ENCODE data around the gene RPS6KA1.
"Not testable (repeated sequence)": the region's sequence is repeated elsewhere in the genome, so short reads cannot be mapped to it uniquely, and the experiment has no call there.

RPS6KA1 gene

DNA sequence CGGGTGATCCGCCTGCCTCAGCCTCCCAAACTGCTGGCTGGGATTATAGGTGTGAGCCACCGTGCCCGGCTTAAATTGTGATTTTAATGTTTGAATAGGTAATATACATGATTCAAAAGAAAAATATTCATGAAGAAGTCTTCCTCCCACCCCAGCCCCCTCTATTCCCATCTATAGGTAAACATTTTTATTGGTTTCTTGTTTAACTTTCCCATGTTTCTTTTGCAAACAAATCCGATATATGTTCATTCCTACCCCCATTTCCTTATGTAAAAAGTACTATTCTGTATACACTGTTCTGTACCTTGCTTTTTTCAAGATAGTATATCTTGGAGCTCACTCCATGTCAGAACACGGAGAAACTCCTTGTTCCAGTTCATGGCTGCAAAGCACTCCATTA, 23.2 kb downstream of the RPS6KA1 start:
- in situ Hi-C loops (cut with HindIII; ENCODE audit: low sequenced_read_pairs): no loop called here

DNA sequence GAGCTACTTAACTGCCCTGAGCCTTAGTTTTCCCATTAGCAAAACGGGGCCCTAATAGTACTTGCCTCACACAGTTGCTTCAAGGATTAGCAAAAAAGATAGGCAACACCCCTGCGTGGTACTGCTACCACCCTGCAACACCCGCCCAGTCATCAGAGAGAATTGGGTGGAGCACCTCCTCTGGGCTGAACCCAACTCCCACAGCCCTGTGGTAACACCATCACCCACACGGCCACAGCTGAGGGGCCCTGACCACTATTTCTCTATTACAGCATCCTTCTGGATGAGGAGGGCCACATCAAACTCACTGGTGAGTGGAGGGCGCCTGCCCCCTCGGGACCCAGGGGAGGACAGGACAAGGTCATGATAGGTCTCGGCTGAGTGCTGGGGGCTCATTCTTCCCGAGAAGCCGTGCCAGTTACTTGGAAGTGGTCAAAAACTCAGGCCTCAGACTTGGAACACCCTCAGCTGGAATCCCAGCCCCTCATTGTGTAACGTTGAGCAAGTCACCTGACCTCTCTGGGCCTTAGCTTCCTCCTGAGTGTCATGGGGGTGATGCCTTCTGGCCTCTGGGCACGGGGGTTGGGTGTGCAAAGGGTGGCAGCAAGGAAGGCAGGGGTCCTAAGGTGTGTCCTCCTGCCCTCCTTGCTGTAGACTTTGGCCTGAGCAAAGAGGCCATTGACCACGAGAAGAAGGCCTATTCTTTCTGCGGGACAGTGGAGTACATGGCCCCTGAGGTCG, 24.6 kb downstream of the RPS6KA1 start:
- in situ Hi-C loops (cut with HindIII; ENCODE audit: low sequenced_read_pairs): no loop called here

DNA sequence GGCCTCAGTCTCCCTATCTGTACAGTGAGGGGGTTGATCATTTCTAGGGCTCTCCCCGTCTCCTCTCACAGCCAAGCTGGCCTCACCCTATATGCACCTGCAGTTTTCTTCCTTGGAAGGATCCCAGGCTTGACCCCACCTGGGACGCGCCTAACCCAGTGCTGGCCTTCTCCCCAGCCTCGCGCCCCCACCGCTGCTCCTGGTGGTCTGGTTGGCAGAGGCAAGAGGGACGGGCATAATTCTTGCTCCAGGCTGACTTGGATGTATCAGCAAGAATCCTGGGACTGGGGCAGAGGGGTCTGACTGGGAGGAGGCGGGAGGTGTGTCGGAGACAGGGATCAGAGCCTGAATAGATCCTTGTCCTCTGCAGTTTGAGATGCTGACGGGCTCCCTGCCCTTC, 25.2 kb downstream of the RPS6KA1 start:
- in situ Hi-C loops (cut with HindIII; ENCODE audit: low sequenced_read_pairs): no loop called here

- in situ Hi-C loops (cut with HindIII; ENCODE audit: low sequenced_read_pairs): no loop called here
Measured at GRCh38 chr1:26555550-26555981, 26.0 kb downstream of the RPS6KA1 start.

DNA sequence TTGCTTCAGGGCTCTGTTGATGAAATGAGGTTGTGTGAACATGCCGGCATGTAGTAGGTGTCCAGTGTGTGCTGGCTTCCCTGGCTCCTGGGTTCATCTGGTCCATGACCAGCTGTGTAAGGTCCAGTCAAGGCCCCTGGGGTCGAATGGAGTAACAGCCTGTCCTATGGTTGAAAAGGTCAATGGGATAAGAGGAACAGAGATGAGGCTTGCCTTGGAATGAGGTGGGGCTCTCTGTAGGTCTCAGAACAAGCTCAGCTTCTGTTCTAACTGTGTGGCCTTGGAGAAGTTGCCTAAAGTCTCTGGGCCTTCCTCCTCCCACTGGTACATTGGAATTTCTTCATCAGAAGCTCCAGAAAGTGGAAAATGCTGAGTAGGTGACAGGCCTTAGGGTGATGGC, 26.6 kb downstream of the RPS6KA1 start:
- in situ Hi-C loops (cut with HindIII; ENCODE audit: low sequenced_read_pairs): no loop called here

GRCh38 chr1:26557008-26557407, 27.4 kb downstream of the RPS6KA1 start:
- in situ Hi-C loops (cut with HindIII; ENCODE audit: low sequenced_read_pairs): no loop called here

- in situ Hi-C loops (cut with HindIII; ENCODE audit: low sequenced_read_pairs): no loop called here
Measured at GRCh38 chr1:26558685-26559048, 29.1 kb downstream of the RPS6KA1 start.

DNA sequence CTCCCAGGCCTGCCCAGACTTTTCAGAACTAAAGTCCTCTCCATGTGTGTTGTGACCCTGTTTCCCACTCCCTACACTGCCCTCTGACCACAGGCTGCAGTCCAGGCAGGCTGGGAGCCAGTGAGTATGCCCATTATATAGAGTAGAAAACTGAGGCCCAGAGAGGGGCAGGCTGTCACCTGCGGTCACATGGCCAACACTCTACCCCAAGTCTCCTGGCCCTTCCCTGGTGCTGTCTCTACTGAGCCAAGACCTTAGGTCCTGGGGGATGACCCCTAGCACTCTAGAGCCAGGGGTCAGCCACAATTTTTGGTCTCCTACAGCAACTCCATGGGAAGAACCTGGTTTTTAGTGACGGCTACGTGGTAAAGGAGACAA, 30.8 kb downstream of the RPS6KA1 start:
- in situ Hi-C loops (cut with HindIII; ENCODE audit: low sequenced_read_pairs): no loop called here

- in situ Hi-C loops (cut with HindIII; ENCODE audit: low sequenced_read_pairs): no loop called here
Measured at GRCh38 chr1:26570287-26570686, 40.7 kb downstream of the RPS6KA1 start.

GRCh38 chr1:26571381-26571780, 41.8 kb downstream of the RPS6KA1 start:
- in situ Hi-C loops (cut with HindIII; ENCODE audit: low sequenced_read_pairs): no loop called here

GRCh38 chr1:26574018-26574417, 44.5 kb downstream of the RPS6KA1 start:
- in situ Hi-C loops (cut with HindIII; ENCODE audit: low sequenced_read_pairs): no loop called here

GRCh38 chr1:26574719-26575251, 45.2 kb downstream of the RPS6KA1 start:
- in situ Hi-C loops (cut with HindIII; ENCODE audit: low sequenced_read_pairs): no loop called here

GRCh38 chr1:26575348-26575747, 45.8 kb downstream of the RPS6KA1 start:
- in situ Hi-C loops (cut with HindIII; ENCODE audit: low sequenced_read_pairs): no loop called here

GRCh38 chr1:26578167-26578566, 48.6 kb downstream of the RPS6KA1 start:
- in situ Hi-C loops (cut with HindIII; ENCODE audit: low sequenced_read_pairs): no loop called here

GRCh38 chr1:26579681-26580111, 50.1 kb downstream of the RPS6KA1 start:
- in situ Hi-C loops (cut with HindIII; ENCODE audit: low sequenced_read_pairs): no loop called here

DNA sequence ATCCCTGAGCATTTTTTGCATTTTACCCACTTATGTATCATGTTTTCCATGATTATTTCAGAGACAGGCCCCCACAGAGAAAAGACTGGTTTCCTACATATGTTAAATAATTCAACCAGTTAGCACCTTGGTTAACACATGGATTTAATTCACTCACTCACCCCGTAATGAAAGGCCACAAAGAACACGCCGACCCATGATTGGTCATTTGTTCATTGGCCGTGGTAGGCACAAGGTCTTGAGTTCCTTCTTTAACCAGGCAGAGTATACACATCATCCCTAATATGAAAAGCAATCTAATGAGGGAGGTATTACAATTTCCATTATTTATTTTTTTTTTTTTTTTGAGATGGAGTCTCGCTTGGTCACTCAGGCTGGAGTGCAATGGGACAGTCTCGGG, 50.6 kb downstream of the RPS6KA1 start:
- in situ Hi-C loops (cut with HindIII; ENCODE audit: low sequenced_read_pairs): no loop called here

- in situ Hi-C loops (cut with HindIII; ENCODE audit: low sequenced_read_pairs): no loop called here
Measured at GRCh38 chr1:26581287-26581651, 51.7 kb downstream of the RPS6KA1 start.

- in situ Hi-C loops (cut with HindIII; ENCODE audit: low sequenced_read_pairs): no loop called here
Measured at GRCh38 chr1:26582053-26582835, 52.7 kb downstream of the RPS6KA1 start.

DNA sequence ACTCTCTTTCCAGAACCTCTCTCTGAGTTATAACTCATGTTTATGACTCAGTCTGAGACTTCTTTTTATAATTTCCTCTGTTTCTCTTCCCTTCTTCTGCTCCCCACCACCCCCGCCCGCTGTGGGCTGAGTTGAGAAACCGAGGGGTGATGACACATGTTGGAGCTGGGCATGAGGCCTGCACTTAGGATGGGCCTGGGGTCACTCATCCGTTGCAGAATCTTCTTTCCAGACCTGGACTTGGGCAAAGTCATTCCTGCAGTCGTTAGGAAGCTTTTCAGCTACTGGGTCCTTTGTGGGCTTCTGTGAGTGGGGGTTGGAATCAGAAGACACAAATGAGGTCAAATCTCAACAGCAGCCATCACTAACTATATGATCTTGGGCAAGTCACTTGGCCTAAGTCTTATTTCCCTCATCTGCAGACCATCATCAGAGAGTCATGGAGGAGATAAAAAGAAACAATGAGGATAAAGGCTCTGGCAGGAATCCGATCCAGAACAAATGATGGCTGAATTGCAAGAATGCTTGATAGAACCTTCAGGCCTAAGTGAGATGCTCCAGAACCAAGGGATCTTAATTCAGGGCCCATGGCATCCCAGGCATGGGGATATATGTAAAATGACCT, 53.4 kb downstream of the RPS6KA1 start:
- in situ Hi-C loops (cut with HindIII; ENCODE audit: low sequenced_read_pairs): no loop called here

DNA sequence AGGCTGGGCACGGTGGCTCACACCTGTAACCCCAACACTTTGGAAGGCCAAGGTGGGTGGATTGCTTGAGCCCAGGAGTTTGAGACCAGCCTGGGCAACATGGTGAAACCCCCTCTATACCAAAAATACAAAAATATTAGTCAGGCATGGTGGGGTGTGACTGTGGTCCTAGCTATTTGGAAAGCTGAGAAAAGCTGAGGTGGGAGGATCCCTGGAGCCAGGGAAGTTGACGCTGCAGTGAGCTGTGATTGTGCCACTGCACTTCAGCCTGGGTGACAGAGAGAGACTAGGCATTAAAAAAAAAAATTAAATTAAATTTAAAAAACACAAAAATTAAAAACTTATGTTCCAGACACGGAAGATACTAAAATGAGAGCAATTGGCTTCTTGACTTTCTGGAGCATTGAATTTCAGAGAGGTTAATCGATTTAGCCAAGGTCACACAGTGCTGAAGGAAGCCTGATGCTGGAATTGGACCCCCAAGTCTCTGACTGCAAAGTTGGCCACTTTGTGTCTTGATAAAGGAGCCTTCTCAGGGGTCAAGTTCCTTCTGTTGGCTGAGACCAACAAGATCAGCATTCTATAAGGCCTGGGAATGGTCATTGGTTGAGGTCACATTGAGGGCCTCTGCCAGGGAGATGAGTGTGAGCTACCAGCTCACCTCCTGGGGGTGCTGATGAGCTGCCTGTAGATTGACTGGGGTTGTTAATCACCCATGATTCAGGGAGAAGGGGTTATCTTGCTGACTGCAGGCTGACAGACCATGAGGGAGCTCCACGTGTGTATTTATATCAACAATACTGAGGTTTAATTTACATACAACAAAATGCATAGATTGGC, 54.3 kb downstream of the RPS6KA1 start:
- in situ Hi-C loops (cut with HindIII; ENCODE audit: low sequenced_read_pairs): no loop called here

GRCh38 chr1:26584588-26584987, 55.0 kb downstream of the RPS6KA1 start:
- in situ Hi-C loops (cut with HindIII; ENCODE audit: low sequenced_read_pairs): not testable (repeated sequence)

All from endothelial cell of hepatic sinusoid (primary cell).